Fibroblast of lung (primary cell): ENCODE data around the gene ZNF611. TPM values are rescaled to one million over a fixed set of nuclear protein-coding genes. Genes with fewer than 3 reads are reported as not detected.
"Not testable (repeated sequence)": the region's sequence is repeated elsewhere in the genome, so short reads cannot be mapped to it uniquely, and the experiment has no call there.

Experiments
- DNase-seq, 2 donors: peaks; one replicate each; pipeline versions ENCODE4 v3.0.0 to v3.0.0-alpha.2; 2010; ENCODE audit warnings: low read depth in 2 of 2
- H2AFZ ChIP-seq: 2 replicates; pipeline ENCODE4 v1.5.1; 2012; ENCODE audit warnings: low read length, control low read depth, inconsistent platforms
- H3K27ac ChIP-seq: 2 replicates; pipeline ENCODE4 v1.5.1; 2011; ENCODE audit warnings: low read length, control low read depth; ENCODE audit not compliant: insufficient read depth
- H3K27me3 ChIP-seq: 2 replicates; pipeline ENCODE4 v1.5.1; 2011; ENCODE audit warnings: mild to moderate bottlenecking, low read length; ENCODE audit not compliant: control insufficient read depth, insufficient read depth
- H3K36me3 ChIP-seq: 2 replicates; pipeline ENCODE4 v1.5.1; 2011; ENCODE audit warnings: low read length; ENCODE audit not compliant: control insufficient read depth, insufficient read depth
- H3K4me1 ChIP-seq: 2 replicates; pipeline ENCODE4 v1.5.1; 2011; ENCODE audit warnings: low read length; ENCODE audit not compliant: control insufficient read depth, insufficient read depth; ENCODE audit errors: extremely low read depth
- H3K4me2 ChIP-seq: 2 replicates; pipeline ENCODE4 v1.5.1; 2011; ENCODE audit warnings: low read length, control low read depth; ENCODE audit not compliant: insufficient read depth; ENCODE audit errors: extremely low read depth
- H3K4me3 ChIP-seq, 4 experiments: fragments of 200-600 bp in 1 of 4; sonication (generic) in 1 of 4; replicated peaks in 1 of 4; 2 replicates each; pipeline ENCODE4 v1.5.1; 2011 to 2016; ENCODE audit warnings: low read length in 4 of 4, low read depth in 3 of 4, mild to moderate bottlenecking in 3 of 4, control low read depth in 2 of 4, inconsistent platforms in 1 of 4, mixed read lengths in 1 of 4; ENCODE audit not compliant: insufficient read depth in 1 of 4; ENCODE audit errors: control extremely low read depth in 1 of 4
- H3K79me2 ChIP-seq: 2 replicates; pipeline ENCODE4 v1.5.1; 2012; ENCODE audit warnings: mild to moderate bottlenecking, low read length, inconsistent platforms; ENCODE audit not compliant: control insufficient read depth, insufficient read depth
- H3K9ac ChIP-seq: 2 replicates; pipeline ENCODE4 v1.5.1; 2011; ENCODE audit warnings: mild to moderate bottlenecking, low read length, control low read depth; ENCODE audit not compliant: insufficient read depth
- H3K9me3 ChIP-seq: 2 replicates; pipeline ENCODE4 v1.5.1; 2012; ENCODE audit warnings: low read depth, low read length; ENCODE audit not compliant: control insufficient read depth, insufficient read depth
- H4K20me1 ChIP-seq: 2 replicates; pipeline ENCODE4 v1.5.1; 2011; ENCODE audit warnings: low read length; ENCODE audit not compliant: control insufficient read depth, insufficient read depth; ENCODE audit errors: extremely low read depth
- CTCF ChIP-seq, 2 donors: IDR thresholded peaks in 1 of 2; conservative IDR thresholded peaks in 1 of 2; 1 replicate in 1 of 2; 2 replicates in 1 of 2; pipeline ENCODE4 v1.5.1; 2011 to 2012; ENCODE audit warnings: low read length in 2 of 2, control low read depth in 1 of 2, inconsistent platforms in 1 of 2, low read depth in 1 of 2, mild to moderate bottlenecking in 1 of 2
- EZH2 ChIP-seq: IDR thresholded peaks from 2 replicates; pipeline ENCODE4 v1.5.1; 2012; ENCODE audit warnings: low read length, control low read depth, mild to moderate bottlenecking; ENCODE audit errors: missing control alignments
- polyA plus RNA-seq, 2 donors: library from polyadenylated mRNA; depleted of rRNA in 1 of 2; stranded (reverse) in 1 of 2; unstranded in 1 of 2; fragments of >200 nt; gene quantifications; 2 replicates each; pipeline ENCODE4 v1.2.1, GENCODE V29; 2011 to 2012; ENCODE audit warnings: missing spikeins in 1 of 2
- total RNA-seq: library from RNA; depleted of rRNA; stranded (reverse); fragments of >200 nt; gene quantifications from 2 replicates; pipeline ENCODE4 v1.2.1, GENCODE V29; 2014

Gene ZNF611
- total and polyA plus RNA-seq, 2 donors (not counting 1 experiment from before 2014, with no cell fraction given), result 6.9 to 14.5 TPM

- Histone ChIP-seq H3K36me3 (no peaks in the 10 kb centered on the region), H3K9me3 (no peaks in the 10 kb centered on the region), H3K4me2 (no peak overlapping the region), H3K27me3 (no peaks in the 10 kb centered on the region), H3K27ac (no peak overlapping the region), H3K9ac (no peak overlapping the region), H3K4me1 (peaks cover 2% of the 10 kb centered on the region), H2AFZ (no peak overlapping the region), H3K79me2 (no peaks in the 10 kb centered on the region), H3K4me3 (no peak overlapping the region), H4K20me1 (no peaks in the 10 kb centered on the region)
- TF ChIP-seq CTCF (conservative IDR thresholded peaks at IDR 0.05 in 1 of 2, IDR thresholded peaks at IDR 0.05 in 1 of 2; ENCODE audit: low read depth in 1 of 2, low read length in 2 of 2) (no peak), EZH2 (no peak)
- no peak for DNase-seq
Observed at GRCh38 chr19:52694921-52695320, 39.9 kb downstream of the ZNF611 start.

GRCh38 chr19:52694281-52694680 lies 40.6 kb downstream of the ZNF611 start:
- not testable (repeated sequence) for H2AFZ ChIP-seq, H3K9me3 ChIP-seq, H3K4me3 ChIP-seq, H3K27ac ChIP-seq, H3K79me2 ChIP-seq, H3K9ac ChIP-seq, H3K4me1 ChIP-seq, DNase-seq, H3K4me2 ChIP-seq, H4K20me1 ChIP-seq, H3K27me3 ChIP-seq, H3K36me3 ChIP-seq

- no peak overlapping the region for H3K9ac ChIP-seq
- H2AFZ ChIP-seq, result no peak overlapping the region
- no peak for TF ChIP-seq CTCF (conservative IDR thresholded peaks at IDR 0.05 in 1 of 2, IDR thresholded peaks at IDR 0.05 in 1 of 2; ENCODE audit: low read depth in 1 of 2, low read length in 2 of 2)
- no peak overlapping the region for H3K4me3 ChIP-seq
- no peaks in the 10 kb centered on the region for H3K9me3 ChIP-seq
- H4K20me1 ChIP-seq, result no peaks in the 10 kb centered on the region
- no peak for DNase-seq
- no peaks in the 10 kb centered on the region for H3K27me3 ChIP-seq
- H3K4me1 ChIP-seq, result peaks cover 2% of the 10 kb centered on the region
- H3K79me2 ChIP-seq, result peaks cover 15% of the 10 kb centered on the region
- no peak overlapping the region for H3K4me2 ChIP-seq
- H3K36me3 ChIP-seq, result no peaks in the 10 kb centered on the region
- no peak overlapping the region for H3K27ac ChIP-seq
Observed at GRCh38 chr19:52692431-52693008, 42.3 kb downstream of the ZNF611 start.
